Measurements from ENCODE around the gene STS. TPM values are rescaled to one million over a fixed set of nuclear protein-coding genes. Genes with fewer than 3 reads are reported as not detected.

STS gene
- total RNA-seq, 6 donors from 2014 or later: 5.2 to 15.1 (median 9.6) TPM

DNA sequence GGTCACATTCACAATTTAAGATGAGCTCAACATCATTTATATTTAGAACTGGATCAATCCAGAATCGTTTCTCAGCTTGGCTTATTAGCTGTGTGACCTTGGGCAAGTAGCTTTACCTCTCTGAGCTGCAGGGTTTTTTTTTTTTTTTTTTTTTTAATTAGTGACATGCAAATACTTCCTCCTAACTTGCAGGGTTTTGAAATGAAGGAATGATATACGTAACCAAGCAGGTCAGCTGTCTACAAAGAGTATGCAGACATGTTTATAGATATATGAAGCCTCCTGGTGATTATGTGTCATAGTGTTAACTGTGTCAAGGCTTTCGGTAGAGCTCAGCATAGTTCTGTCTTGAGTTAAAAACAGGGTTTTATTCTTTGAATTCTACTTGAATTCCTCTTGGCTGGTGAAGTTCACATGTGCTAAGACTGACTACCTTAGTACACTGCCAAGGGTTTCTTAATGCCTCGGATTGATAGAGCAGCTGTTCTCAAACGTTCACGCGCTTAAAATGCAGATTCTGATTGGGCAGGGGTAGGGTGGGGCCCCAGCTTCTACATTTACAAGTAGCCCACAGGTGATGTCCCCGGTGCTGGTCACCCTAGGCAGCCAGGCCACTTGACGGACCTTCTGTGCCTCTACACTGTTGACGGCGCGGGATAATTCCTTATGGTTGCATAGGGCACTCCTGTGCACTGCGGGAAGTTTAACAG lies 654 bp upstream of the STS start:
- TF ChIP-seq POLR2A (IDR thresholded peaks at IDR 0.05) (no peak), EP300 (IDR thresholded peaks at IDR 0.05) (no peak), POLR2AphosphoS5 (IDR thresholded peaks at IDR 0.05) (no peak)
- TF ChIP-seq, protein P1, sequence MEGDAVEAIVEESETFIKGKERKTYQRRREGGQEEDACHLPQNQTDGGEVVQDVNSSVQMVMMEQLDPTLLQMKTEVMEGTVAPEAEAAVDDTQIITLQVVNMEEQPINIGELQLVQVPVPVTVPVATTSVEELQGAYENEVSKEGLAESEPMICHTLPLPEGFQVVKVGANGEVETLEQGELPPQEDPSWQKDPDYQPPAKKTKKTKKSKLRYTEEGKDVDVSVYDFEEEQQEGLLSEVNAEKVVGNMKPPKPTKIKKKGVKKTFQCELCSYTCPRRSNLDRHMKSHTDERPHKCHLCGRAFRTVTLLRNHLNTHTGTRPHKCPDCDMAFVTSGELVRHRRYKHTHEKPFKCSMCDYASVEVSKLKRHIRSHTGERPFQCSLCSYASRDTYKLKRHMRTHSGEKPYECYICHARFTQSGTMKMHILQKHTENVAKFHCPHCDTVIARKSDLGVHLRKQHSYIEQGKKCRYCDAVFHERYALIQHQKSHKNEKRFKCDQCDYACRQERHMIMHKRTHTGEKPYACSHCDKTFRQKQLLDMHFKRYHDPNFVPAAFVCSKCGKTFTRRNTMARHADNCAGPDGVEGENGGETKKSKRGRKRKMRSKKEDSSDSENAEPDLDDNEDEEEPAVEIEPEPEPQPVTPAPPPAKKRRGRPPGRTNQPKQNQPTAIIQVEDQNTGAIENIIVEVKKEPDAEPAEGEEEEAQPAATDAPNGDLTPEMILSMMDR (IDR thresholded peaks at IDR 0.05): no peak
- H3K27ac ChIP-seq: peak overlapping the region; percentile 87 to 96 (median 91)
- DNase-seq (peak in 1 of 2 donors; percentile 63), ATAC-seq (ENCODE audit: low FRiP score in 2 of 2) (peak in 1 of 2 donors; percentile 67)
- peaks cover 4 to 27% (median 21%) of the 10 kb centered on the region in 4 donors for H3K4me1 ChIP-seq
- no peaks in the 10 kb centered on the region for H3K27me3 ChIP-seq
- H3K9me3 ChIP-seq: no peaks in the 10 kb centered on the region
- H3K36me3 ChIP-seq: no peaks in the 10 kb centered on the region
- peak overlapping the region; percentile 75 to 93 (median 88) for H3K4me3 ChIP-seq
- 31 to 35% methylated on average over 7 to 13 of the region's 13 CpGs for WGBS, 2 donors

DNA sequence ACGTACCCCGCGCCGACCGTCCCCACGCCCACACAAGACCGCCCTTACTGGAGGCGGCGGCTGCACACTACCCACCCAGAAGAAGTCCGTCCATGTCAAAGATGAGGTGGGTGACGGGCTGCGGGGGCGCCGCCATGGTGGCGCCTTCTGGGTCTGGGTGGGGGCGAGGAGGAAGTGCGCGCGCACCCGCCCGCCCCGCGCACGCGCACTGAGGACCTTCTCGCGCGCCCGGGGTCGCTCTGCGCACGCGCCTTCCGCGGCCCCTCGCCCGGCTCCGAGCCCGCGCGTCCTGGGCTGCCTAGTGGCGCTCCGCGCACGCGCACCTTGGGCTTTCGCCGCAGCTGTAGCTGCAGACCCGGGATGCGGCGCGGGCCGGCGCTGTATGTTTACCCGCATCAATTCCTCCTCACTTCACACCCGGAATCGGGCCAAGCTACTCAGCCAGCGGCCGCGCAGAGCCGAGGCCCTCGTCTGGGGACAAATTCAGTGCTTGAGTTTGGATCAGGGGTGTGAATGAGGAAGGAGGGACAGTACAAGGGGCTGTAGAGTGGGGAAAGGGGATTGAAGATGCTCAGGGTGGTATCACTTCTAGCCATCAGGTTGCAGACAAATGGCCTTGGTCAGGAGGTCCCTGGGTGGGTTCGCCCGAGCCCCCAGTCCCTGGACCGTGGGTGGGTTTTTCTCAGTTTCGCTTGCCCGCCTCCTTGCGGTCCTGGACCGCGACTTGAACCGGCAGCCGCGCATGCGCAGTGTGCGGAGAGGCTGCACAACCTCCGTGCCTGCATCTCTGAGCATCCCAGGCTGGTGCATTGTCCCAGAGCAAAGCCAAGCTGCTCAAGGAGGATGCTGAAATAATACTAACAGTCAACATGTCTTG lies 704 bp downstream of the STS start, which contains the start of gene PUDP:
Gene PUDP, minus strand, starts transcription at position 176 of the 877 bp plus-strand sequence. Its CDS starts 40 bp downstream, at position 136.
- Histone ChIP-seq H3K4me3 (peak within 1 kb of the TSS; percentile 75 to 93 (median 88)), H3K36me3 (no peaks in the 10 kb centered on the region), H3K9me3 (no peaks in the 10 kb centered on the region), H3K27me3 (no peaks in the 10 kb centered on the region), H3K4me1 (peaks cover 4 to 27% (median 21%) of the 10 kb centered on the region in 4 donors), H3K27ac (peak within 1 kb of the TSS; percentile 87 to 96 (median 91))
- TF ChIP-seq EP300 (IDR thresholded peaks at IDR 0.05): no peak
- peak in 1 of 2 donors; percentile 60 for TF ChIP-seq POLR2AphosphoS5 (IDR thresholded peaks at IDR 0.05)
- TF ChIP-seq POLR2A (IDR thresholded peaks at IDR 0.05): peak in 3 of 4 donors; percentile 44 to 68 (median 46)
- TF ChIP-seq, protein P1 (IDR thresholded peaks at IDR 0.05): peak in 5 of 6 experiments; percentile 16 to 79 (median 47)
- DNase-seq (peak; percentile 94 to 97), ATAC-seq (ENCODE audit: low FRiP score in 2 of 2) (peak; percentile 92 to 98)
- WGBS, 2 donors: 0% methylated on average over 5 to 47 of the region's 76 CpGs

DNA sequence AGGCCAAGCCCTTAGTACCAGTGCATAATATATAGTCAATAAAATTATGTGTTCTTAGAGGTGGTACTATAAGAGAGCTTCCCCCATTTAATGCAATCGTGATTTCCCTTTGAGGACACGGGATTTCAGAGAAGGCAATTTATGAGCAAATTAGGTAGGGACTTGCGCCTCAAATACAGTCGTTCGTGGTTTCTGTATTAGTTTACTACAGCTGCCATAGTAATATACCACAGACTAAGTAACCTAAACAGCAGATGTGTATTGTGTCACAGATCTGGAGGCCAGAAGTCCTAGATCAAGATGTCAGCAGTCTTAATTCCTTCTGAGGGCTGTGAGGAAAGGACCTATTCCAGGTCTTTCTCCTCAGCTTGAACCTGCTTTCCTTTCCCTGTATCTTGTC lies 1.9 kb downstream of the STS start:
- Histone ChIP-seq H3K4me3 (no peak overlapping the region), H3K27me3 (no peaks in the 10 kb centered on the region), H3K9me3 (no peaks in the 10 kb centered on the region), H3K36me3 (no peaks in the 10 kb centered on the region), H3K27ac (no peak overlapping the region), H3K4me1 (peaks cover 4 to 27% (median 21%) of the 10 kb centered on the region in 4 donors)
- TF ChIP-seq POLR2A (IDR thresholded peaks at IDR 0.05) (no peak), POLR2AphosphoS5 (IDR thresholded peaks at IDR 0.05) (no peak)
- ATAC-seq (ENCODE audit: low FRiP score in 2 of 2) (no peak), DNase-seq (no peak)
- 62 to 81% methylated on average over 5 of the region's 5 CpGs for WGBS, 2 donors

DNA sequence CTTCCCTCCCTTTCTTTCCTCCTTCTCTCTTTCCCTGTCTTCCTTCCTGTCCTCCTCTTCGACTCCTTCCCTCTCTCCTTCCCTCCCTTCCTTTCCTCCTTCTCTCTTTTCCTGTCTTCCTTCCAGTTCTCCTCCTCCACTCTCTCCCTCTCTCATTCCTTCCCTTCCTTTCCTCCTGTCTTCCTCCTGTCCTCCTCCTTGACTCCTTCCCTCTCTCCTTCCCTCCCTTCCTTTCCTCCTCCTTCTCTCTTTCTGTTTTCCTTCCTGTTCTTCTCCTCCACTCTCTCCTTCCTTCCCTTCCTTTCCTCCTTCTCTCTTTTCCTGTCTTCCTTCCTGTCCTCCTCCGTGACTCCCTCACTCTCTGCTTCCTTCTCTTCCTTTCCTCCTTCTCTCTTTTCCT lies 5.7 kb downstream of the STS start:
- no peak for ATAC-seq (ENCODE audit: low FRiP score in 2 of 2)
- no peaks in the 10 kb centered on the region for H3K9me3 ChIP-seq

More for the DNA sequence above, 5.7 kb downstream of the STS start:
- WGBS, 2 donors: 65 to 74% methylated on average over 2 of the region's 2 CpGs
- Histone ChIP-seq H3K36me3 (no peaks in the 10 kb centered on the region), H3K27ac (no peak overlapping the region), H3K4me1 (peaks cover 0 to 5% (median 1%) of the 10 kb centered on the region in 4 donors), H3K4me3 (no peak overlapping the region), H3K27me3 (no peaks in the 10 kb centered on the region)
- no peak for TF ChIP-seq POLR2AphosphoS5 (IDR thresholded peaks at IDR 0.05)
- no peak for TF ChIP-seq EP300 (IDR thresholded peaks at IDR 0.05)
- TF ChIP-seq, protein P1 (IDR thresholded peaks at IDR 0.05): no peak
- no peak for TF ChIP-seq POLR2A (IDR thresholded peaks at IDR 0.05)
- no peak for DNase-seq

All from upper lobe of left lung (tissue), 6 donors.